Ascending aorta (tissue), 2 donors: ENCODE data around the gene ZMYND8. TPM values are rescaled to one million over a fixed set of nuclear protein-coding genes. Genes with fewer than 3 reads are reported as not detected.
A peak's percentile ranks its signal among the peaks of the same experiment; 100 is the strongest.

Experiments
- DNase-seq, 2 donors: peaks; one replicate each; pipeline ENCODE4 v3.0.0-alpha.2; 2019; ENCODE audit warnings: low spot score in 2 of 2
- H3K27ac ChIP-seq, 2 donors: fragments of 200-600 bp; sonication (generic); one replicate each; pipeline ENCODE4 v1.5.1; 2016 to 2017; ENCODE audit warnings: mild to moderate bottlenecking in 1 of 2
- H3K27me3 ChIP-seq: fragments of 200-600 bp; sonication (generic); one replicate; pipeline ENCODE4 v1.5.1; 2017
- H3K36me3 ChIP-seq, 2 donors: fragments of 200-600 bp; sonication (generic); one replicate each; pipeline ENCODE4 v1.5.1; 2016
- H3K4me1 ChIP-seq, 2 donors: fragments of 200-600 bp; sonication (generic); one replicate each; pipeline ENCODE4 v1.5.1; 2016 to 2017; ENCODE audit warnings: mild to moderate bottlenecking in 1 of 2
- H3K4me3 ChIP-seq, 2 donors: fragments of 200-600 bp; sonication (generic); one replicate each; pipeline ENCODE4 v1.5.1; 2016 to 2017; ENCODE audit warnings: mild to moderate bottlenecking in 1 of 2
- H3K9me3 ChIP-seq, 2 donors: fragments of 200-600 bp; sonication (generic); one replicate each; pipeline ENCODE4 v1.5.1; 2016
- CTCF ChIP-seq, 3 experiments: fragments of 200-600 bp in 2 of 3; fragments of 450-650 bp in 1 of 3; sonication (generic) in 2 of 3; IDR thresholded peaks; one replicate each; pipeline ENCODE4 v1.5.1; 2016 to 2019; ENCODE audit warnings: antibody characterized with exemption in 3 of 3, mild to moderate bottlenecking in 1 of 3, moderate library complexity in 1 of 3
- intact Hi-C: fragments of 100-400 bp; cut with DNase I; formaldehyde crosslinking; loops from one replicate; pipeline ENCODE4 v1.15.1; 2023
- total RNA-seq: library from RNA; depleted of rRNA; stranded (reverse); fragments of >200 nt; gene quantifications from one replicate; pipeline ENCODE4 v1.1.0, GENCODE V29; 2016

Gene ZMYND8
- total RNA-seq, 1 donor from 2014 or later = 23.2 TPM

DNA sequence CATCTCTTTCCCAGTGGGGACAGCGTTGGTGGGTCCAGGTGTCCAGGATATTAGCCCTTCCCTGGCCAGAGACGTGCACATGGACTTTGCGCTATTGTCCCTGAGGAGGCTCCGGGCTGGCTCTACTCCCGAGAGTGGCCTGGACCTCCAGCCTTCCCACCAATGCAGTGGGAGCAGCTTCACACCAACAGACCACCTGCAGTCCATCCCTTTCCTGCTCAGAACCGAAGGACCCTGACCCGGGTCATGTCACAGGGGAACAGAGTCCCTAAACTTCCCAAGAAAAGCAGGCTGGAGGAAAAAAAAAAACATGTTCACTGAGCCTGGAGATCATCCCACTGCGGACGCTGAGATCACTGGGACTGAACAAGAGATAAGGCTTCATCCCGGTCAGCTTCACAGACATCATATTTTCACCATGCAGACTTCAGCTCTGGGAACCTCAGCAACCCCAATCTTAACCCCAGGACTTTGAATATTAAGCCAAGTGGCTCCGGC, 18.3 kb downstream of the ZMYND8 start:
- DNase-seq = no peak
- no peaks in the 10 kb centered on the region for H3K36me3 ChIP-seq
- H3K9me3 ChIP-seq = no peaks in the 10 kb centered on the region
- TF ChIP-seq CTCF (IDR thresholded peaks at IDR 0.05) = no peak
- H3K4me3 ChIP-seq = no peak overlapping the region
- intact Hi-C loops = no loop called here
- peaks cover 5 to 41% of the 10 kb centered on the region in 2 donors for H3K4me1 ChIP-seq
- no peaks in the 10 kb centered on the region for H3K27me3 ChIP-seq
- H3K27ac ChIP-seq = no peak overlapping the region

DNA sequence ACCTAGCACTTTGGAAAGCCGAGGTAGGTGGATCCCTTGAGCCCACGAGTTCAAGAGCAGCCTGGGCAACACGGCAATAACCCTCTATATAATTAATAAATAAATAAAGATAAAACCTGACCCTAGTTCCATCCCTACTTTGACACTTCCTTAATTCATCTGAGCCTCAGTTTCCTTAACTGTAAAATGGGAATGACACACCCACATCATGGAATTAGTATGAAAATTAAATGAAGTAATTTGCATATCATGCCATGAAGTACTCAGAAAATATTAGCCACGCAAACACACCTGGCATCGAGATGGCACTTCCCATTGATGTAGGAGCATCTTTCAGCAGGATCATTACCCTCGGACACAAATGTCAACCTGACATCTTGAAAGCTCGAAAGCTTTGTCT, 19.1 kb downstream of the ZMYND8 start:
- Histone ChIP-seq H3K4me3 (no peak overlapping the region), H3K36me3 (no peaks in the 10 kb centered on the region), H3K4me1 (peaks cover 5 to 43% of the 10 kb centered on the region in 2 donors), H3K9me3 (no peaks in the 10 kb centered on the region), H3K27me3 (no peaks in the 10 kb centered on the region), H3K27ac (peak overlapping the region; percentile 82 to 84)
- intact Hi-C loops = no loop called here
- no peak for DNase-seq
- no peak for TF ChIP-seq CTCF (IDR thresholded peaks at IDR 0.05)

DNA sequence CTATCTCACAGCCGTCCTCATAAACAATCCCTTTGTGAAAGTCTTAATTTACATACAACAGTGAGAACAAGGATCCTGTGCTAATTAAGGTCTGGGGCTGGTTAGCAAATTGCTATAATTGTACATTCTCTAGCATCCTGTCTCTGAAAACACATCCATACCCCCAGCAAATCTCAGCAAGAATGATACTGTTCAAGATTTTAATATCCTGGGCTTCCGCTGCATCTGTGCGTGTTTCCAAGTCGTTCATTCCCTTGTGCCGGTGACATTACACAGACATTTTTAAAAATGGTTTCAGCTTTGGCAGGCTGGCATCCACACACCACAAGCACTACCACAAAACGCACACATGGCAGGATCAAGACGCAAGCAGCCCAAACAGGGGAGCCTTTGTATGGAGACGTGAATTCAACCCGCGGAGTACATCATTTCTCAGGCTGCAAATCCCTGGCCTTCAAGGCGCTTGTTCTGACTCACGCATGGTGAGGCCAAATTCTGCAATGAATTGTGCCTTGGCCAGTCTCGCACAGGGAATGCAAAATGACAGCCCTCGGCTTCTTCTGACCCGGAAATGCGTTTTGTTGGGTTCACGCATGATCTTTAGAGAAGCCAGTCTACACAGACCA, 20.3 kb downstream of the ZMYND8 start:
- Histone ChIP-seq H3K36me3 (no peaks in the 10 kb centered on the region), H3K4me3 (no peak overlapping the region), H3K27me3 (no peaks in the 10 kb centered on the region), H3K4me1 (peaks cover 7 to 54% of the 10 kb centered on the region in 2 donors), H3K9me3 (no peaks in the 10 kb centered on the region), H3K27ac (peak overlapping the region; percentile 82 to 84)
- intact Hi-C loops = no loop called here
- DNase-seq = peak in 1 of 2 donors; percentile 83
- TF ChIP-seq CTCF (IDR thresholded peaks at IDR 0.05) = no peak

GRCh38 chr20:47335251-47336128, 21.0 kb downstream of the ZMYND8 start:
- H3K36me3 ChIP-seq = no peaks in the 10 kb centered on the region
- H3K4me3 ChIP-seq = no peak overlapping the region
- no peaks in the 10 kb centered on the region for H3K27me3 ChIP-seq
- no peaks in the 10 kb centered on the region for H3K9me3 ChIP-seq
- peaks cover 7 to 54% of the 10 kb centered on the region in 2 donors for H3K4me1 ChIP-seq
- H3K27ac ChIP-seq = peak overlapping the region; percentile 82 to 84
- TF ChIP-seq CTCF (IDR thresholded peaks at IDR 0.05) = no peak
- intact Hi-C loops = no loop called here
- DNase-seq = no peak

DNA sequence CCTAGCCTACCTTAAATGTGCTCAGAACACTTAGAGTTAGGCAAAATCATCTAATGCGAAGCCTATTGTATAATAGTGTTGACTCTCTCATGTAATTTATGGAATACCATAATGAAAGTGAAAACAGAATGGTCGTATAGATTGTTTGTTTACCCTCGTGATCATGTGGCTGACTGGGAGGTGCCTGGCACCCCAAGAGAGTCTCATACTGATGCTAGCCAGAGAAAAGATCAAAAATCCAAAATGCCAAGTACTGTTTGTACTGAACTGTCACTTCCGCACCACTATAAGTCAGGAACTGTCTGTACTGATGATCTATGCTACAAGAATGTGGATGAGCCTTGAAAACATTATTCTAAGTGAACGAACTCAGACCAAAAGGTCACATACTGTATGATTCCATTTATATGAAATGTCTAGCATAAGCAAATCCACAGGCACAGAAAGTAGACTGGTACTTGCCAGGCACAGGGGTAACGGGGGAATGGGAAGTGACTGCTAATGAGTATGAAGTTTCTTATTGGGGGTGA, 22.4 kb downstream of the ZMYND8 start:
- no peak for TF ChIP-seq CTCF (IDR thresholded peaks at IDR 0.05)
- Histone ChIP-seq H3K27ac (peak overlapping the region; percentile 82 to 84), H3K36me3 (no peaks in the 10 kb centered on the region), H3K4me1 (peaks cover 7 to 55% of the 10 kb centered on the region in 2 donors), H3K4me3 (peak overlapping the region in 1 of 2 donors; percentile 9), H3K9me3 (no peaks in the 10 kb centered on the region), H3K27me3 (no peaks in the 10 kb centered on the region)
- peak in 1 of 2 donors; percentile 75 for DNase-seq
- intact Hi-C loops = loop anchor here (1.0 kb wide), 1 partner anchor 24 kb away; no protein-coding TSS in a partner anchor
